Measurements from ENCODE around the gene ZNF281. TPM values are rescaled to one million over a fixed set of nuclear protein-coding genes. Genes with fewer than 3 reads are reported as not detected.

ZNF281 gene
- total RNA-seq, 4 donors from 2014 or later = 10.4 to 14.1 (median 12.4) TPM

DNA sequence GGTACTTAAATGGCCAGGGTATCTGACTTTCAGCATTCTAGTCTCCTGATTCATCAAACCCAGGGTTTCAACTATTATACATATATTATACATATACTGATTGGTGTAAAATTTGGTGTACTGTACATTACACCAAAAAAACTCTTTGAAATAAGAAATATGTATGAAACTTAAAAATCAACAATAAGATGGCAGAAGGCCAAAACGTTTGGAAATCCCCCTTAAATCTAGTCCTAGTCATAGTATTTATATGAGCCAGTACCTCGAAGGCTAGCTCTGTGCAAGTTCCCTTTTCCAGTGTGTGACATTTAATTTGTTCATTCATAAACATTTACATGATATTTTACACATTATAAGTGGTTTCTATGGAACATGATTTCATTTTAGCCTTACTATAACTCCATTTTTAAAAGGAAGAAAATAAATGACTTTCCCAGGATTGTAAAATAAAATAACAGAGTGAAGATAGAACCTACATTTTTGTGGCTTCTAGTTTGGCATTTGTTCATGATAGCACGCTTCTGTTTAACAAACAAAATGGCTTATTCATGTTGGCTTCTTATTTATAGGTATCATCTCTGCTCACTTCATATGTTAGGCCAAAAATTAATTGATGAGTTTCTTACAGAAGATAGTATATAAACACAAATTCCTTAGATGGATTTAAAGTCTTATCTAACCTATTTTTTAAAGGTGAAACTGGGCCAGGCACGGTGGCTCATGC is 18.8 kb upstream of the ZNF281 start:
- WGBS = 37% methylated on average over 4 of the region's 4 CpGs
- H3K36me3 ChIP-seq = no peaks in the 10 kb centered on the region
- no peaks in the 10 kb centered on the region for H3K9me3 ChIP-seq
- no peak overlapping the region for H3K27ac ChIP-seq (replicated peaks in 1 of 4)
- no peak overlapping the region for H3K4me3 ChIP-seq
- TF ChIP-seq CTCF (IDR thresholded peaks at IDR 0.05) = no peak
- TF ChIP-seq POLR2AphosphoS5 (IDR thresholded peaks at IDR 0.05) = no peak
- no peak for TF ChIP-seq EP300 (IDR thresholded peaks at IDR 0.05)
- TF ChIP-seq POLR2A (IDR thresholded peaks at IDR 0.05; ENCODE audit: low read depth) = no peak
- no peaks in the 10 kb centered on the region for H3K27me3 ChIP-seq
- no peaks in the 10 kb centered on the region for H3K4me1 ChIP-seq
- no peak for DNase-seq (ENCODE audit: extremely low spot score)
- intact Hi-C loops (cut with DNase I) = no loop called here

- H3K27me3 ChIP-seq = no peaks in the 10 kb centered on the region
- H3K4me1 ChIP-seq = no peaks in the 10 kb centered on the region
- DNase-seq (ENCODE audit: extremely low spot score) = no peak
- no peaks in the 10 kb centered on the region for H3K9me3 ChIP-seq
- H3K36me3 ChIP-seq = no peaks in the 10 kb centered on the region
- intact Hi-C loops (cut with DNase I) = no loop called here
- no peak overlapping the region for H3K4me3 ChIP-seq
- no peak overlapping the region for H3K27ac ChIP-seq (replicated peaks in 1 of 4)
- no peak for TF ChIP-seq POLR2A (IDR thresholded peaks at IDR 0.05; ENCODE audit: low read depth)
- TF ChIP-seq CTCF (IDR thresholded peaks at IDR 0.05) = no peak
- TF ChIP-seq EP300 (IDR thresholded peaks at IDR 0.05) = no peak
- TF ChIP-seq POLR2AphosphoS5 (IDR thresholded peaks at IDR 0.05) = no peak
- 93% methylated on average over 5 of the region's 5 CpGs for WGBS
Observed at GRCh38 chr1:200427744-200428143, 17.9 kb upstream of the ZNF281 start.

DNA sequence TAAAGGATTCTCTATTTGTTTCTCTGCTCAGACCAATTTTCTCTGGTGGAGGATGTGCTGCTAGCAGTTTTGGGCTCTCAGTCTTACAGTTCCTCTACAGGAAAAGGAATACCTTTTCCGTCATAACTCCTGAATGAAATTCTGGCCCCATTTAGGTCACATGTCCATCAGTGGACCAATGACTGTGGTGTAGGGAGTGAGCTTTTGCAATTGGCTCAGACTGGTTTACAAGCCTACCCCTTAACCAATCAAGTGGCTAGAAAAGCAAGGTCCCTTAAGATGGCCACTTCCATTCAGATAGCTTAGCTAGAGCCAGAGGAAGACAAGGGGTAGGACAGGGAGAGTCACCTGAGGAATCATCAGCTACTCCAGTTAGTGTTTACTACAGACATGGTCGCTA is 16.4 kb upstream of the ZNF281 start:
- Histone ChIP-seq H3K9me3 (no peaks in the 10 kb centered on the region), H3K27me3 (no peaks in the 10 kb centered on the region), H3K27ac (replicated peaks in 1 of 4) (no peak overlapping the region), H3K36me3 (no peaks in the 10 kb centered on the region), H3K4me1 (no peaks in the 10 kb centered on the region), H3K4me3 (no peak overlapping the region)
- DNase-seq (ENCODE audit: extremely low spot score) = no peak
- TF ChIP-seq EP300 (IDR thresholded peaks at IDR 0.05) (no peak), POLR2A (IDR thresholded peaks at IDR 0.05; ENCODE audit: low read depth) (no peak), CTCF (IDR thresholded peaks at IDR 0.05) (no peak), POLR2AphosphoS5 (IDR thresholded peaks at IDR 0.05) (no peak)
- intact Hi-C loops (cut with DNase I) = no loop called here
- WGBS = 100% methylated on average over 2 of the region's 2 CpGs

- no peak for TF ChIP-seq POLR2AphosphoS5 (IDR thresholded peaks at IDR 0.05)
- no peak for TF ChIP-seq CTCF (IDR thresholded peaks at IDR 0.05)
- TF ChIP-seq EP300 (IDR thresholded peaks at IDR 0.05) = no peak
- no peak for TF ChIP-seq POLR2A (IDR thresholded peaks at IDR 0.05; ENCODE audit: low read depth)
- DNase-seq (ENCODE audit: extremely low spot score) = no peak
- H3K27ac ChIP-seq (replicated peaks in 1 of 4) = no peak overlapping the region
- H3K9me3 ChIP-seq = no peaks in the 10 kb centered on the region
- no peaks in the 10 kb centered on the region for H3K27me3 ChIP-seq
- intact Hi-C loops (cut with DNase I) = no loop called here
- H3K36me3 ChIP-seq = no peaks in the 10 kb centered on the region
- H3K4me1 ChIP-seq = no peaks in the 10 kb centered on the region
- 96% methylated on average over 6 of the region's 6 CpGs for WGBS
- no peak overlapping the region for H3K4me3 ChIP-seq
Observed at GRCh38 chr1:200423235-200423634, 13.4 kb upstream of the ZNF281 start.

- Histone ChIP-seq H3K4me3 (no peak overlapping the region), H3K9me3 (no peaks in the 10 kb centered on the region), H3K4me1 (no peaks in the 10 kb centered on the region), H3K27ac (replicated peaks in 1 of 4) (no peak overlapping the region), H3K27me3 (no peaks in the 10 kb centered on the region), H3K36me3 (no peaks in the 10 kb centered on the region)
- no peak for DNase-seq (ENCODE audit: extremely low spot score)
- 85% methylated on average over 3 of the region's 3 CpGs for WGBS
- TF ChIP-seq POLR2A (IDR thresholded peaks at IDR 0.05; ENCODE audit: low read depth) (no peak), CTCF (IDR thresholded peaks at IDR 0.05) (no peak), POLR2AphosphoS5 (IDR thresholded peaks at IDR 0.05) (no peak), EP300 (IDR thresholded peaks at IDR 0.05) (no peak)
- intact Hi-C loops (cut with DNase I) = no loop called here
Observed at GRCh38 chr1:200422211-200422610, 12.4 kb upstream of the ZNF281 start.

All from esophagus muscularis mucosa (tissue), 4 donors.